ENCODE results near the gene BRD3OS. TPM values are rescaled to one million over a fixed set of nuclear protein-coding genes. Genes with fewer than 3 reads are reported as not detected.

BRD3OS gene
- total RNA-seq, 1 experiment from 2014 or later, result 13.6 TPM

DNA sequence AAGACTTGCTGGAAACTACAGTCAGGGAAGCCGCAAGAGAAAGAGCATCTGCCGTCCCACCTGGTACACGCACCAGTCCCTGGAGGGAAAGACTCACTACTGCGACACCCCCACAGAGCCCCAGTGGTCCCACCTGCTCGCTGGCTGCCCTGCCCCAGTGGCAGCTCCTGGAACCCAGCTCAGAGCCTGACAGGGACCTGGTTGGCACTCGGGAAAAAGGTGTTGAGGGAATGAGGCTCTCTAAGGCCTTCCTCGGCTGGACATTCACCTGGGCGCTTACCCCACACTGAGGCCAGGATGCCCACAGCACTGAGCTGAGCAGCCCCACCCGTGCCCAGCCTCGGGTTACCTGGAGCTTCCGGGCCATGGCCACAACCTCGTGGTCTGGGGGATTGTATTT is 19.7 kb downstream of the BRD3OS start:
- H3K9me2 ChIP-seq (replicated peaks; ENCODE audit: low read length), result no peaks in the 10 kb centered on the region
- H3K27ac ChIP-seq (ENCODE audit: low read length), result no peak overlapping the region
- ATAC-seq, result no peak
- H3K27me3 ChIP-seq (ENCODE audit: low read length), result no peaks in the 10 kb centered on the region
- intact Hi-C loops (cut with micrococcal nuclease), result no loop called here
- H3K4me3 ChIP-seq (ENCODE audit: low read length), result no peak overlapping the region
- H4K20me1 ChIP-seq (ENCODE audit: low read length), result no peaks in the 10 kb centered on the region
- H3K9me3 ChIP-seq (ENCODE audit: low read length), result no peaks in the 10 kb centered on the region
- TF ChIP-seq EZH2phosphoT487 (IDR thresholded peaks at IDR 0.05; ENCODE audit: borderline replicate concordance, low read length), result no peak
- TF ChIP-seq, protein P1, sequence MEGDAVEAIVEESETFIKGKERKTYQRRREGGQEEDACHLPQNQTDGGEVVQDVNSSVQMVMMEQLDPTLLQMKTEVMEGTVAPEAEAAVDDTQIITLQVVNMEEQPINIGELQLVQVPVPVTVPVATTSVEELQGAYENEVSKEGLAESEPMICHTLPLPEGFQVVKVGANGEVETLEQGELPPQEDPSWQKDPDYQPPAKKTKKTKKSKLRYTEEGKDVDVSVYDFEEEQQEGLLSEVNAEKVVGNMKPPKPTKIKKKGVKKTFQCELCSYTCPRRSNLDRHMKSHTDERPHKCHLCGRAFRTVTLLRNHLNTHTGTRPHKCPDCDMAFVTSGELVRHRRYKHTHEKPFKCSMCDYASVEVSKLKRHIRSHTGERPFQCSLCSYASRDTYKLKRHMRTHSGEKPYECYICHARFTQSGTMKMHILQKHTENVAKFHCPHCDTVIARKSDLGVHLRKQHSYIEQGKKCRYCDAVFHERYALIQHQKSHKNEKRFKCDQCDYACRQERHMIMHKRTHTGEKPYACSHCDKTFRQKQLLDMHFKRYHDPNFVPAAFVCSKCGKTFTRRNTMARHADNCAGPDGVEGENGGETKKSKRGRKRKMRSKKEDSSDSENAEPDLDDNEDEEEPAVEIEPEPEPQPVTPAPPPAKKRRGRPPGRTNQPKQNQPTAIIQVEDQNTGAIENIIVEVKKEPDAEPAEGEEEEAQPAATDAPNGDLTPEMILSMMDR (conservative IDR thresholded peaks at IDR 0.05; ENCODE audit: low read depth, low read length), result no peak
- TF ChIP-seq EZH2 (IDR thresholded peaks at IDR 0.05; ENCODE audit: low read length, unreplicated experiment), result no peak
- no TSS peak for BruUV-seq (replicated peaks)
- no peak overlapping the region for H3K4me2 ChIP-seq (ENCODE audit: low read length)
- H3K79me2 ChIP-seq (ENCODE audit: low read length), result no peaks in the 10 kb centered on the region
- no peaks in the 10 kb centered on the region for H3K36me3 ChIP-seq (ENCODE audit: low read depth, low read length)
- DNase-seq, result no peak
- H3K4me1 ChIP-seq (ENCODE audit: insufficient read depth, low read length), result no peaks in the 10 kb centered on the region
- ChIA-PET CTCF (no interaction called here), POLR2A (ENCODE audit: unreplicated experiment) (no interaction called here)
- no peaks in the 10 kb centered on the region for H3F3A ChIP-seq (ENCODE audit: low read length, unreplicated experiment)
- no peak overlapping the region for H3K9ac ChIP-seq (ENCODE audit: low read length)
- H2AFZ ChIP-seq (ENCODE audit: low read length), result no peak overlapping the region

DNA sequence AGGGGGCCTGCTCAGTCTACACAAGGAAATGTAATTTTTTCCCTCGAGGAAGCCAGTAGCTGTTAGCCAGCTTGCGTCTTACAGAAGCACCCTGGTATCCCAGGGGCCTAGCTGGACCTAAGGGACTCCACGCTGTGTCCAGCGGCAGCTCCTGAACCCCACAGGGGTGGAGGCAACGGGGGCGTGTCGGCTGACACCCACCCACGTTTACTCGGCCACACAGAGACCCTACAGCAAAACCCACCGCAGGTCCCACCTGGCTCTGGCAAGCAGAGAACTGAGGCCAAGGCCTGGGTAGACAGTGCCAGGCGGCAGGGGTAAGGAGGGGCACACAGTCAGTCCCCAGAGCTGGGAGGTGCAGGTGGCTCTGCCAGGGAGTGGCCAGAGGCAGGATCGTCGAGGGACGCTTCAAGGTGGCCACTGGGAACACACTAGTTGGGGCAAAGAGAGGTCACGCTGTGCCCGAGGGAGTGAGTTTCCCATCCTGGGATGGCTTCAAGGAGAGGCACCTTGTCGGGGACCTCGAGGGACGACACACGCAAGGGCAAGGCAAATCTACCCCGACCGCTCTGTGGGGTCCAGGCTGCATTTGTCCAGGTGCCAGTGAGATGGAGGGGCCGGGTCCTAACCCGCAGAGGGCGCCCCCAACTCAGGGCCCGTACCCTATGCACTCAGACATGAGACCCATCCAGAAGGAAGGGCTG is 20.7 kb downstream of the BRD3OS start:
- no peaks in the 10 kb centered on the region for H3K9me3 ChIP-seq (ENCODE audit: low read length)
- intact Hi-C loops (cut with micrococcal nuclease), result no loop called here
- DNase-seq (no peak), ATAC-seq (no peak)
- H3K79me2 ChIP-seq (ENCODE audit: low read length), result no peaks in the 10 kb centered on the region
- H4K20me1 ChIP-seq (ENCODE audit: low read length), result no peaks in the 10 kb centered on the region
- BruUV-seq (replicated peaks), result no TSS peak
- no peaks in the 10 kb centered on the region for H3K4me1 ChIP-seq (ENCODE audit: insufficient read depth, low read length)
- H3K27ac ChIP-seq (ENCODE audit: low read length), result no peak overlapping the region
- ChIA-PET CTCF (no interaction called here), POLR2A (ENCODE audit: unreplicated experiment) (no interaction called here)
- no peaks in the 10 kb centered on the region for H3K27me3 ChIP-seq (ENCODE audit: low read length)
- no peak overlapping the region for H3K4me3 ChIP-seq (ENCODE audit: low read length)
- H2AFZ ChIP-seq (ENCODE audit: low read length), result no peak overlapping the region
- H3K9ac ChIP-seq (ENCODE audit: low read length), result no peak overlapping the region
- H3K36me3 ChIP-seq (ENCODE audit: low read depth, low read length), result no peaks in the 10 kb centered on the region
- H3K9me2 ChIP-seq (replicated peaks; ENCODE audit: low read length), result no peaks in the 10 kb centered on the region
- H3F3A ChIP-seq (ENCODE audit: low read length, unreplicated experiment), result no peaks in the 10 kb centered on the region
- TF ChIP-seq EZH2 (IDR thresholded peaks at IDR 0.05; ENCODE audit: low read length, unreplicated experiment), result no peak
- TF ChIP-seq, protein P1 (conservative IDR thresholded peaks at IDR 0.05; ENCODE audit: low read depth, low read length), result no peak
- no peak for TF ChIP-seq EZH2phosphoT487 (IDR thresholded peaks at IDR 0.05; ENCODE audit: borderline replicate concordance, low read length)
- H3K4me2 ChIP-seq (ENCODE audit: low read length), result no peak overlapping the region

DNA sequence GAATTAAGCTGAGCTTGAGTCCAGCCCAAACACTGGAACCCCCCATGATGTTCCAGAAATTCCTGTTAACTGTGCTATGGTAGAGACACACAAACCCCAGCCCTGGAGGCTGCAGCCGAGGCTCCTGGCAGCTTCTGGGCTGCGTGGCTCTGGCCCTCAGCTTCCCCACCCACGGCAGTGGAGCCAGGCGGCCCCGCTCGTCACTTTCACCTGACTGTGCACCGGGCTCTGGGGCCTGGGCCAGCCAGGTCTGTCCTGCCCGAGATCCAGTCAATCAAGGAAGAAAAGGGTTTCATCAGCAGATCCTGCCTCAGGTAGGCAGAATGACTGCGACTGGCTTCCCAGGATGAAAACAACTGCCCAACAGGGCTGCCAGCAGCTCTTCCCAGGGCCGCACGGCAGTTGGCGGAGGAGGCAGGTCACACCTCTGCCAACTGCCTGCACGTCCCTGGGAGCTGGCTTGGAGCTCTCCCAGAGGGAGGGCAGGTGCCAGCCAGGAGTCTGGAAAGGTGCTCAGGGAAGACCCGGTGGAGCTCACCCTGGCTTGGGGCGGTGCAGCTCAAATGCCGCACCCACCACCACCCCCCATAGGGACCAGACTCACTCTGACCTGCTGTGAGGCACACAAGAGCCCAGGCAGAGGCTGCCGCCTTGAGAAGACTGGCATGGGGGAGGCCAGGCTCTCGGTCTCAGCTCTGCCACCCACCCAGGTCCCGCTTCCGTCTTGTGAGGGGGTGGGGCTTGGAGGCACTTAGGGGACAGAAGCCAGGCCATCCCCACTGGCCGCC is 21.8 kb downstream of the BRD3OS start:
- POLR2A ChIA-PET (ENCODE audit: unreplicated experiment), result no interaction called here
- no peaks in the 10 kb centered on the region for H3K9me3 ChIP-seq (ENCODE audit: low read length)
- no peak overlapping the region for H3K4me3 ChIP-seq (ENCODE audit: low read length)
- DNase-seq (no peak), ATAC-seq (no peak)
- intact Hi-C loops (cut with micrococcal nuclease), result no loop called here
- no peaks in the 10 kb centered on the region for H3F3A ChIP-seq (ENCODE audit: low read length, unreplicated experiment)
- H3K36me3 ChIP-seq (ENCODE audit: low read depth, low read length), result no peaks in the 10 kb centered on the region
- BruUV-seq (replicated peaks), result no TSS peak
- no peak overlapping the region for H3K27ac ChIP-seq (ENCODE audit: low read length)
- CTCF ChIA-PET, result no interaction called here
- H3K9ac ChIP-seq (ENCODE audit: low read length), result no peak overlapping the region
- no peaks in the 10 kb centered on the region for H3K4me1 ChIP-seq (ENCODE audit: insufficient read depth, low read length)
- H3K79me2 ChIP-seq (ENCODE audit: low read length), result no peaks in the 10 kb centered on the region
- H3K27me3 ChIP-seq (ENCODE audit: low read length), result no peaks in the 10 kb centered on the region
- H3K4me2 ChIP-seq (ENCODE audit: low read length), result no peak overlapping the region
- H2AFZ ChIP-seq (ENCODE audit: low read length), result no peak overlapping the region
- no peaks in the 10 kb centered on the region for H4K20me1 ChIP-seq (ENCODE audit: low read length)
- no peak for TF ChIP-seq EZH2 (IDR thresholded peaks at IDR 0.05; ENCODE audit: low read length, unreplicated experiment)
- TF ChIP-seq, protein P1 (conservative IDR thresholded peaks at IDR 0.05; ENCODE audit: low read depth, low read length), result no peak
- H3K9me2 ChIP-seq (replicated peaks; ENCODE audit: low read length), result no peaks in the 10 kb centered on the region
